HFFc6 (cell line): ENCODE measurements around the gene DHX32. TPM values are rescaled to one million over a fixed set of nuclear protein-coding genes. Genes with fewer than 3 reads are reported as not detected.

ENCODE experiments used
- DNase-seq: peaks from one replicate; pipeline ENCODE4 v3.0.0-alpha.2; 2018
- H3K27ac Mint-ChIP-seq: 2 replicates; pipeline ENCODE4 v1.8.0; 2020; ENCODE audit warnings: mild to moderate bottlenecking, mixed read lengths
- H3K27me3 Mint-ChIP-seq: 2 replicates; pipeline ENCODE4 v1.8.0; 2021; ENCODE audit warnings: mild to moderate bottlenecking, moderate library complexity, mixed read lengths; ENCODE audit not compliant: insufficient read depth
- H3K36me3 Mint-ChIP-seq: 2 replicates; pipeline ENCODE4 v1.8.0; 2021; ENCODE audit warnings: low read depth, mixed read lengths
- H3K4me1 Mint-ChIP-seq: 2 replicates; pipeline ENCODE4 v1.8.0; 2020; ENCODE audit warnings: low read depth, mixed read lengths
- H3K4me3 Mint-ChIP-seq: 2 replicates; pipeline ENCODE4 v1.8.0; 2020; ENCODE audit warnings: mild to moderate bottlenecking, moderate library complexity, mixed read lengths
- H3K9me3 Mint-ChIP-seq: 2 replicates; pipeline ENCODE4 v1.8.0; 2020; ENCODE audit warnings: mild to moderate bottlenecking, mixed read lengths
- CTCF ChIP-seq: fragments of 200-600 bp; sonication (generic); IDR thresholded peaks from 2 replicates; pipeline ENCODE4 v1.5.0; 2021; ENCODE audit warnings: antibody characterized with exemption, mild to moderate bottlenecking
- total RNA-seq, 6 experiments: library from RNA; stranded (reverse); fragmentation: NEBNext Ultra II Directional; extraction: Animal tissue kit (Norgen Biotek cat#: 25700); gene quantifications; 2 replicates in 1 of 6; 3 replicates in 5 of 6; pipeline ENCODE4 v1.2.3, GENCODE V29; 2021

Gene DHX32
- total RNA-seq, 6 experiments from 2014 or later = 18.6 to 22.4 (median 20.8) TPM

- Mint-ChIP-seq H3K27me3 (peaks cover 4% of the 10 kb centered on the region), H3K9me3 (no peaks in the 10 kb centered on the region), H3K4me1 (peaks cover 11% of the 10 kb centered on the region), H3K36me3 (peaks cover 13% of the 10 kb centered on the region), H3K4me3 (no peak overlapping the region), H3K27ac (no peak overlapping the region)
- DNase-seq = no peak
- TF ChIP-seq CTCF = no peak
Observed at GRCh38 chr10:125845617-125846016, 35.5 kb downstream of the DHX32 start.

- no peak for DNase-seq
- H3K4me3 Mint-ChIP-seq = no peak overlapping the region
- peaks cover 13% of the 10 kb centered on the region for H3K4me1 Mint-ChIP-seq
- no peak overlapping the region for H3K27ac Mint-ChIP-seq
- H3K36me3 Mint-ChIP-seq = peaks cover 18% of the 10 kb centered on the region
- peaks cover 2% of the 10 kb centered on the region for H3K27me3 Mint-ChIP-seq
- no peaks in the 10 kb centered on the region for H3K9me3 Mint-ChIP-seq
- no peak for TF ChIP-seq CTCF
Observed at GRCh38 chr10:125844751-125845221, 36.3 kb downstream of the DHX32 start.

GRCh38 chr10:125843603-125844329, 37.3 kb downstream of the DHX32 start:
- Mint-ChIP-seq H3K27ac (no peak overlapping the region; the same call in 1 of the 2 replicates), H3K9me3 (no peaks in the 10 kb centered on the region), H3K4me1 (peaks cover 13% of the 10 kb centered on the region), H3K4me3 (no peak overlapping the region), H3K36me3 (peaks cover 13% of the 10 kb centered on the region), H3K27me3 (peaks cover 2% of the 10 kb centered on the region)
- no peak for TF ChIP-seq CTCF
- no peak for DNase-seq

GRCh38 chr10:125840955-125841354, 40.1 kb downstream of the DHX32 start:
- Mint-ChIP-seq H3K4me1 (peaks cover 13% of the 10 kb centered on the region), H3K4me3 (no peak overlapping the region), H3K36me3 (peaks cover 15% of the 10 kb centered on the region), H3K9me3 (no peaks in the 10 kb centered on the region), H3K27ac (peak overlapping the region; percentile 20; the same call in 1 of the 2 replicates), H3K27me3 (no peaks in the 10 kb centered on the region; the same call in none of the 2 replicates)
- TF ChIP-seq CTCF = no peak
- DNase-seq = peak; percentile 7

GRCh38 chr10:125840406-125840805, 40.7 kb downstream of the DHX32 start:
- Mint-ChIP-seq H3K4me1 (peaks cover 13% of the 10 kb centered on the region), H3K36me3 (peaks cover 20% of the 10 kb centered on the region), H3K27me3 (no peaks in the 10 kb centered on the region; the same call in none of the 2 replicates), H3K9me3 (no peaks in the 10 kb centered on the region), H3K4me3 (no peak overlapping the region), H3K27ac (no peak overlapping the region)
- no peak for TF ChIP-seq CTCF
- DNase-seq = no peak
